HG03159 (cell line): ENCODE measurements around the gene STEEP1.
A peak's percentile ranks its signal among the peaks of the same experiment; 100 is the strongest.
"Not testable (repeated sequence)": the region's sequence is repeated elsewhere in the genome, so short reads cannot be mapped to it uniquely, and the experiment has no call there.

Experiments
- ATAC-seq: cut with Tn5 transposase; IDR thresholded peaks from one replicate; pipeline ENCODE4 v1.9.1; 2021; ENCODE audit warnings: mild to moderate bottlenecking, moderate library complexity; ENCODE audit not compliant: unreplicated experiment

The STEEP1 gene

GRCh38 chrX:119537487-119537886 is 27.7 kb downstream of the STEEP1 start:
- ATAC-seq = no peak

GRCh38 chrX:119529345-119530276 is 35.6 kb downstream of the STEEP1 start:
- no peak for ATAC-seq

DNA sequence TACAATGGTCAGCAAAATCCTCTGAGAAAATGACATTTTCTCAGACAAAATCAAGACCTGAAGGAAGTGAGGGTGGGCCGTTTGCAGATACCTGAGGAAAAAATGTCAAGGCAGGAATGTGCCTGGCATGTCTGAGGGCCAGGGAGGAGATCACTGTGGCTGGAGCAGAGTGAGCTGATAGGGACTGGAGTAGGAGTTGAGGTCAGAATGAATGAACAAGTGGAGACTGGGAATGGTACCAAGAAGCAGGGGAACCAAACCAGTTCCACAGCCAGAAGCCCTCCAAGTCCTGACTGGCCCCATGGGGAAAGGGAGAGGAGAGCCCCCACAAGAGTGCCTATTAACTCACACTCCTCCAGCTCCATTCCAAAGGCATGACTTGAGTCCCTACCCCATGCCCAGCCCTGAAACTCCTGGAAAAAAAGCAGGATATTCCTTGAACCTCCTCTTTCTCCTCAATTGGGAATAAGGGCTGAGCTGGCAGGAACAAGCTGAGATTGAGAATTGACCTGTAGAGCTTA is 41.5 kb downstream of the STEEP1 start:
- no peak for ATAC-seq

DNA sequence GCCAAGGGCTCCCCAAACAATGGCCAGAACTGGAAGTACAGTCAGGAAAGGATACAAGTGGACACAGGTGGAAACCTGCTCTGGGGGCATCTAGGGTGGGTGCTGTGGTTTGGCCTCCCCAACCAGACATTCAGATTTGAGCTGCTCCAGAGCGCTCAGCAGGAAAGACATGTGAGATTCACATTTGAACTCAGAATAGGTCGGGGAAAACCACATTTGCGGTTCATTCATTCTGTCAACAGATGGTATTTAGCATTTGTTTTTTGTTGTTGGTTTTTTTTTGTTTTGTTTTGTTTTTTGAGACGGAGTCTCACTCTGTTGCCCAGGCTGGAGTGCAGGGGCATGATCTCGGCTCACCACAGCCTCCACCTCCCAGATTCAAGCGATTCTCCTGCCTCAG is 44.0 kb downstream of the STEEP1 start:
- ATAC-seq = no peak

- no peak for ATAC-seq
These were observed 46.8 kb downstream of the STEEP1 start for GRCh38 chrX:119518371-119518770.

DNA sequence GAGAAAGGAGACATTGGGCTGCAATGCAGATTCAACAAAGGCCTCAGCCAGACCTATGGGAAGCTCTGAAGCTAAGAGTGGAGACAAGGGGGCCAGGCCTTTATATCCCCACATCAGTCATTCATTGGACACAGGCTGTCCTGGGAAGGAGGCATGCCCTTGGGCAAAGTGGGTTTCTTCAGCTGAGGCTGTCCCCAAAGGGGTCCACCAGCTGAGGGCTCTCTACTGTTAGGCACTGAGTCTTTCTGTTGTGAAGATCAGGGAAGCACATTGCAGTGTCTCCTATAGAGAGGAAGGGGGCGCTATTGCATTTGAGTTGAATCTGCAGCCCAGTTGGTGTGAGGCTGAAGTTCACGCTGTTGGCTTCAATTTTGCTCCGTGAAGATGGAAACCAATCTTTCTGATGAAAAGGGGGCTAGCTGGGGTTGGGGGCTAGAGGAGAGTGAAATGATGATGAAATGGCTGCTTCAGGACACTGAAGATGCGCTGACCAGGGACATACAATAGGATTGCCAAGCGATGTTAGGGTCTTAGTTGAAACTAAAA is 49.0 kb downstream of the STEEP1 start:
- ATAC-seq = peak; percentile 82

GRCh38 chrX:119512146-119512800 is 52.9 kb downstream of the STEEP1 start:
- peak; percentile 53 for ATAC-seq

DNA sequence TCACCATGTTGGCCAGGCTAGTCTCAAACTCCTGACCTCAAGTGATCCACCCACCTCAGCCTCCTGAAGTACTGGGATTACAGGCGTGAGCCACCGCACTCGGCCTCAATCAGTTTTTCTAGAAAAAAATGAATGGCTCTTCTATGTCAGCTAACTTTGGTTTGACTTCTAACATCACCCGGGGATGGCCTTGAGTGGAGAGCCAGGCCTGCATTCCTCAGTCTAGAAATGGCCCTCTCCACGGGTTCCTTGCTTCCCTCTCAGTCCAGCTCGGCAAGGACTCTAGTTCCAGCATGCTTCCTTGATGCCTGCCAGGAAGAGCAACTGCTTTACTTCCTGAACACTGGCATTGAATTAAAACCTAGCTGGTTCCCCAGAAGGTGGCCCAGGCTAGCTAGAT is 58.0 kb downstream of the STEEP1 start:
- ATAC-seq = no peak

DNA sequence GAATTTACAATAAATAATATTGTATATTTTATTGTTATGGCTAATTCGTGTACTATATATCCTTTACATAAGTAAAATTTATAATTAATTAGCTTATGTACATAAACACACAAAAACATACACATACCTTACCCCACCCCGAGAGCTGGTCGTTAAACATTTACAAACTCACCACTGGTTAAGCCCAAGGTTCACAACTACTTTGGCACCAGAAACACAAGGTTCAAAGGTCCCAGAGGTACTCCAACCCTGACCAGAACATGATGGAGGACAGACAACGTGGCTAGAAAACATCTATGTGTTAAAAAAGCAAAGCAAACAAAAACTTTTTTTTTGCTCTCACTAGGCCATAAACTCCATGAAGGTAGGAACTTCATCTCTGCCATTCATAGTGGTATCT is 59.3 kb downstream of the STEEP1 start:
- ATAC-seq = no peak

- ATAC-seq = not testable (repeated sequence)
These were observed 60.1 kb downstream of the STEEP1 start for GRCh38 chrX:119505145-119505544.

- ATAC-seq = no peak
These were observed 61.7 kb downstream of the STEEP1 start for GRCh38 chrX:119503484-119503861.

DNA sequence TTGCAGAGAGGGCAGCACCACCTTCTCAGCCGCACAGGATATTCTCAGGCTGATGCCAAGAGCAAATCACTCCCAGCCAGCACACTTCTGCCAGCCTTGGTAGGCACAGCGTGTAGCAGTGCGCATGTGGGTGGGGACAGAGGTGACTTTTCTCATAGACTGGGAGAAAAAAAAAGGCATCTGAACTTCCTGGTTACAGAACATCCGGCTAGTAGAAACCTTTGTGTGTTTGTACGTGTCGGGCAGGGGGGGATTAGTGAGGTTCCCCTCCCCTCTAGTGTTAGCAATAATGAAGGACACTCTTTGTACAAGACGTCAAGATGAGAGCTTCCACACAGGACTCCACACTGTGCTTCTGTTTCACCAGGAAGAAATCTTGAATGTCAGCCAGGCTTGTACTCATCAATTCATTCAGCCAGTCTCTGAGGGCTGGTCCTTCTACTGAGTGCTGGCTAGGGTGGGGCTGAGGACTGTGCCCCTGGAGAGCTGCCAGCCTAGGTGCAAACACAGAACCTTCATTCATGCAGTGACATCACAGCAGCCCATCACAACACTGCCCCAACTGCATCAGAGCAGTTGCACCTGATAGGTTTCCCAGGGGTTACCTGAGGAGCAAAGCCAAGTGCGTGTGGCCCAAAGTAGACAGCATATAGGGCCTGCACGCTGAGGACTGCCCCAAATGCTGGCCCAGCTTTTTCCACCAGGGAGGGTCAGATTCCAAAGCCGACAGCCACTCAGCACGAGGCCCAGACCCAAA is 62.3 kb downstream of the STEEP1 start:
- ATAC-seq = no peak

GRCh38 chrX:119501511-119502148 is 63.6 kb downstream of the STEEP1 start:
- ATAC-seq = no peak

- ATAC-seq = no peak
These were observed 65.0 kb downstream of the STEEP1 start for GRCh38 chrX:119500061-119500800.

DNA sequence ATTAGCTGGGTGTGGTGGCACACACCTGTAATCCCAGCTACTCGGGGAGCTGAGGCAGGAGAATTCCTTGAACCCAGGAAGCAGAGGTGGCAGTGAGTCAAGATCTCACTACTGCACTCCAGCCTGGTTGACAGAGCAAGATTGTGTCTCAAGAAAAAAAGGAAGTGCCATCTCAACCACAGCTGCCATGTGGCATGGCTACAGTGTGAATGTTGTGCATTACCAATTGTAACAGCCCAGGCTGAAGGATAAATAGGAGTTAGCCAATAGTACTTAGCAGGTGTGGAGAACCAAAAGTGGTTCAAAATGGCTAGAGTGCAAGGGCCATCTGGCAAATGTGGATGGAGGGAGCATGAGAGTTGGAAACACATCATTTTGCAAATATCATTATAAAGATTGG is 68.0 kb downstream of the STEEP1 start:
- ATAC-seq = no peak

DNA sequence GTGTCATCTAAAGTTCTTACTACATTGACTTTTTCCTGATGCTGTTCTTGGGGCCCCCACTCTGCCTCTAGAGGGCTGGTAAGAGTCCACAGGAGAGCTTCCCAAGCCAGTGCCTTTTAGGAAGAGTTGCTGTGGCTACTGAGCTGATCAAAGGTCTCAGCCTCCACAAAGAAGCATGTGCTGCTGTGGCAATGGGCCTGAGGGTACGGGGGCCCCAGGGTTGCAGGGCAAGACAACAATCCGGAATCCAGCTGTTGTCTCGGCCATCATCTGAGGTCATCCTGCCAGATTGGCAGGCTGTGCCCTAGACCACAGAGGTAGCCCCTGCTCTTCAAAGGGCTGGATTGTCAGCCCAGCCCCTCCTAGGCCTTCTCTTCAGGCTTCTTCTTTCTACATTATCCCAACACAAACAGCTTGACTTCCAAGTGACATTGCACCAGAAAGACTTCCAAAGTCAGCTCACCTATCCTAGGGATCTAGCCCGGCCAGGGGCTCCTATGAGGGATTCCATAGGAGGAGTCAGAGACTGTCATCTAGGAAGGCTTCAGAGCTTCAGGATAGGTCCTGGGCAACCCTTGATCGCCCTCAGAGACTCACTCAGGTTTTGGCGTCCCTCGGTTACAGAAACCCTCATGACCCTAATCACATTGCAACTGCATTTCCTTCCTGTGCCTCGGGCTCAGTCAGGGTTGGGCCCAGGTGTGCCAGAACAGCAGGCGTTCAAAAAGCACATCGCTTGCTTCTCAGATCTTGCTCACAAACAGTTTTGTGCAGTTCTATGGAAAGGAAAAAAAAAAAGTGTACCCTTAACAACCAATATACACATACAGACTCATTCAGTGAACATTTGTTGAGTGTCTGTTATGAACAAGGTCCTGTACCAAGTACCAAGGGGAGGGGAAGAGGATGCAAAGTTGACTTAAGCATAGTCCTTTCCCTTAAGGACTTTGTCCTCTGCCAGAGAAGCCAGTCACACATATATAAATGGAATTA is 69.2 kb downstream of the STEEP1 start:
- no peak for ATAC-seq

DNA sequence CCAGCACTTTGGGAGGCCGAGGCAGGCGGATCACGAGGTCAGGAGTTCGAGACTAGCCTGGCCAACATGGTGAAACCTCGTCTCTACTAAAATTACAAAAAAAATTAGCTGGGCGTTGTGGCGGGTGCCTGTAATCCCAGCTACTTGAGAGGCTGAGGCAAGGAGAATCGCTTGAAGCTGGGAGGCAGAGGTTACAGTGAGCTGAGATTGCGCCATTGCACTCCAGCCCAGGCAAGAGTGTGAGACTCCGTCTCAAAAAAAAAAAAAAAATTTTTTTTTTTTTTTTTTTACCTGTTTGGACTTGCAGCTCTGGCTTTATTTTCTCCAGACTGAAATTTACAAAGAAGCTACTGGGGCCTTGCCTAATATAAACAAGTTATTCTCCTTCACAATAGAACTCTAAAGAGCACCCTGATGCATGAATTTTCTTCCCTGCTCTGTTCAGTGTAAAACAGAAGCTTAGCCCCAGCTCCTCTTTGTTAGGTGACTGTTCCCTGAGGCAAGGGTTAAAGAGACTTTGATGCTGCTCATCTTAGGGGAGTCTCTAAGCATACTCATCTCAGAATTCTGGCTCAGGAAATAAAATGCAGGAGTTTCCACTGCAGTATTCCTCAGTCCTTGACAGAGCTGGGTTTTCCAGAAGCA is 71.2 kb downstream of the STEEP1 start:
- ATAC-seq = not testable (repeated sequence)

GRCh38 chrX:119492463-119492862 is 72.7 kb downstream of the STEEP1 start:
- no peak for ATAC-seq
